IPS-15b (cell line): ENCODE results near the gene PARP16.

Experiments
- H3K27me3 ChIP-seq: one replicate; pipeline ENCODE4 v1.6.1; 2013; ENCODE audit warnings: low read length; ENCODE audit not compliant: control insufficient read depth, insufficient read depth
- H3K36me3 ChIP-seq: one replicate; pipeline ENCODE4 v1.6.1; 2013; ENCODE audit warnings: low read length; ENCODE audit not compliant: control insufficient read depth, insufficient read depth
- H3K4me1 ChIP-seq: one replicate; pipeline ENCODE4 v1.6.1; 2013; ENCODE audit warnings: mild to moderate bottlenecking, low read length; ENCODE audit not compliant: control insufficient read depth, insufficient read depth
- H3K4me3 ChIP-seq: one replicate; pipeline ENCODE4 v1.5.1; 2013; ENCODE audit warnings: low read depth, low read length
- H3K9ac ChIP-seq: one replicate; pipeline ENCODE4 v1.6.1; 2013; ENCODE audit warnings: low read depth, mild to moderate bottlenecking, low read length
- H3K9me3 ChIP-seq: one replicate; pipeline ENCODE4 v1.6.1; 2013; ENCODE audit warnings: mild to moderate bottlenecking, low read length; ENCODE audit not compliant: control insufficient read depth, insufficient read depth

Gene PARP16

DNA sequence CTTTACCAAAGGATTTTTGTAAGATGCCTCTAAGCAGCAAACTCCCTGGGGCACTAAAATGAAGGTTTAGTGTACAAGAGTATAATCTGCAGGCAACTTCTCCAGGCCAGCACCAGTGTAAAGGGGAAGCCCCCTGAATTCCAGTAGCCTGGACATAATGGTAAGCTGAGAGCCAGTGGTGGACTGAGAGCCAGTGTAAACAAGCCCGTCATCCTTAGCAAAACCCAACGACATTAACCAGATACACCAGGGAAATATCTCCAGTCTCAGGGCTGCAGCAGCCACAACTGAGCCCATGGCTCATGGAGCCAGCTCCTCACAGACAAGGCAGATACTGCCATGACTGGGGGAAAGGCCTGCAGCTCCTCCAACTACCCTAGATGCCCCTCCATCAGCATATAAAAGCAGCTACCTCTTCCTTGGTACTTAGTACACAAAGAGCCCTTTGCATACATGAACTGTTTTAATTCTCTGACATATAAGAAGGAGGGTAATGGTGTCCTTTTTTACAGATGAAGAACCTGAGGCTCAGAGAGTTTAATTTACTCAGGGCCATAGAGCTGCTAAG lies 21.7 kb downstream of the PARP16 start:
- Histone ChIP-seq H3K4me3 (no peak overlapping the region), H3K36me3 (peaks cover 5% of the 10 kb centered on the region)

DNA sequence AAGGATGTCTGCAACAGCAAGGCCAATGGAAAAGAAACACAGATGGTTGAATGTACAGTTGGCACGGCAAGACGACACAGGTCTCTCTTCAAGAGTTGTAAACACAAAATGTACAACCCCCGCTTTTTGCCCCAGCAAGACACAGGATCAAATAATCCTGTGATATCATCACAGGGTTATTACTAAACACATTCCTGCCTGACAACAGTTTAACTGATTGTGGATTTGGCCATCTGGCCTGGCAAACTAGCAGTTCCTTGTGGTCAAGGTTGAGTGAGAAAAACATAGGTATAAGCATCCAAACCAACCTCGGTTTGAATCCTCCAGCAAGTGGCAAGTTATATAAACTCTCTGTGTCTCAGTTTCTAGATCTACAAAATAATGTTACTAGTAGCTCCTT lies 23.4 kb downstream of the PARP16 start:
- peaks cover 8% of the 10 kb centered on the region for H3K4me1 ChIP-seq
- no peak overlapping the region for H3K4me3 ChIP-seq
- H3K9ac ChIP-seq: no peak overlapping the region
- no peaks in the 10 kb centered on the region for H3K9me3 ChIP-seq
- peaks cover 5% of the 10 kb centered on the region for H3K36me3 ChIP-seq
- no peaks in the 10 kb centered on the region for H3K27me3 ChIP-seq

More for the DNA sequence above, 21.7 kb downstream of the PARP16 start:
- Histone ChIP-seq H3K9ac (no peak overlapping the region), H3K9me3 (no peaks in the 10 kb centered on the region), H3K27me3 (no peaks in the 10 kb centered on the region), H3K4me1 (peaks cover 8% of the 10 kb centered on the region)

DNA sequence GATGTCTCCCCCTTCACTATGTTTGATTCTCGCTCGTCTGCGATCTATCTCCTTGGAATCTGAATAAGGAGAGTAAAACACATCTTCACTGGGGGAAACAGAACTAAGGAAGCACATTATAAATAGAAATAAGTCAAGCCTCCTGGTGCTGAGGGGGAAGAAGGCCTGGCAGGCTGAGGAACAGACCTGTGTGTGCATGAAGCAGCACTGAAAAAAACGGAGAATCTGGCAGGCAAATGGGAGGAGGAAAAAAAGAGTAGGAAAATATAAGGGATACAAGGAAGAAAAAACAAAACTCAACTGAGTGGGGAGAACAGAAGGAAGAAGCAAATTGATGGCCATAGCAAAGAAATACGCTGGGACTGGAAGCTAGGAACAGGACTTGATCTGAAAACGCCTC lies 25.7 kb downstream of the PARP16 start:
- Histone ChIP-seq H3K9ac (no peak overlapping the region), H3K27me3 (no peaks in the 10 kb centered on the region), H3K36me3 (peaks cover 5% of the 10 kb centered on the region), H3K4me3 (no peak overlapping the region), H3K9me3 (no peaks in the 10 kb centered on the region), H3K4me1 (peaks cover 8% of the 10 kb centered on the region)

DNA sequence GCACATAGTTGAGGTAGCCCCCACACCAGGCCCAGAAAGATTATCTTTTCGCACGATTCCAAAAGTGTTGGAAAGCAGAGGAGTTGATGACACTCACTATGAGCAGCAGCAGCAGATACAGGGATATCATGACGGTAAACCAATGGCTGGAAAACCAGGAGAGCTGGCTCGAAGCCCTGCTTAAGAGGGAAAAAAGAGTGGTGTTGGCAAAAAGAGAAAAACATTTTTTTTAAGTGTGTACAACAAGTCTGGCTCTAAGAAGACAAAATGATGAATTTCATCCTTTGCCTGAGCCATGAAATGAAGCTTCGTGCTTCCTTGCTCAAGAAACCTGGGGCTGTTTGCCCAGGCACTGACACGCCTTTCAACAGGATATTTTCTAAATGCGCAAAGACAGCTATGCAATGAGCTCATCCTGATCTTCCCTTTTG lies 27.3 kb downstream of the PARP16 start:
- H3K9ac ChIP-seq: no peak overlapping the region
- no peaks in the 10 kb centered on the region for H3K4me1 ChIP-seq
- H3K9me3 ChIP-seq: no peaks in the 10 kb centered on the region
- peaks cover 5% of the 10 kb centered on the region for H3K36me3 ChIP-seq
- H3K27me3 ChIP-seq: no peaks in the 10 kb centered on the region
- no peak overlapping the region for H3K4me3 ChIP-seq

DNA sequence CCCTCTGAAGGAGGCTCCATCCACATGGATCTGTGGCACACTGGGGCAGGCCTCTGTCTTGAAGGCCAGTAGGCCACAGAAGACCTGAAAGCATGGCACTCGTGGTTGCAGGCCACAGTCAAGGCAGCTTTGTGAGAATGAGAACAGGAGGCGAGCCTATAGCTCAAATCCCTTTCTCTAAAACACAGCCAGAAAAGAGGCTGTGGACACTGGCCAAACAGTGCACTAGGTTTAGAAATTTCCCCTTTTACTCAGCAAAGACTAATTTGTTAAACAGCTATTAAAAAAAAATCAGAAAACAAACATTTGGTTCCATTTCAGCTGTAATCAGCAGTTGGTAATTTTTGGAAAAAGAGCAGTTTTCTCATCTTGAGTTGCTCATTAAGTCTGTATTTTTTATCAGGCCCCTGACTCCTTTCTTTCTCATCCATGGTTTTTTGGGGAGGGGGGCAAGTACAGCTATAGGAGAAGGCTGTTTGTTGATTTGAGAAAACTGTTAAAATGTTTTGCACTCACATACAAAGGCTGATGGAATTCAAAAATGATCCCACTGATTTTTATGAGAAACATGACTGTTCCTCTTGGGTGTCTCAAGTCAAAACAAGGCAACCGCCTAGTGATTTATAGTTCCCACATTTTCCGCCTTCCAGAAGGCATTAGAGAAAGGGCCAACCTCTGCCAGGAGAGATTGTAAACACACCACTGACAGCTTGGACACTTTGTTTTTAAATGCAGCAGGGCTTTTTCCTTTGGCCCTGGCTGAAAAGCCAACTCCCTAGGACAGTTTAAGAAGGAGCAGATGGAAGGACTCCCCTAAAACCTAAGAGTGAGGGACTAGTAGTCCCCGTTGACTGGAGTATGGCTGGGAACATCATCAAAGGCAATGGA lies 28.1 kb downstream of the PARP16 start:
- Histone ChIP-seq H3K9ac (no peak overlapping the region), H3K4me1 (no peaks in the 10 kb centered on the region), H3K4me3 (no peak overlapping the region), H3K36me3 (peaks cover 5% of the 10 kb centered on the region), H3K27me3 (no peaks in the 10 kb centered on the region), H3K9me3 (no peaks in the 10 kb centered on the region)

DNA sequence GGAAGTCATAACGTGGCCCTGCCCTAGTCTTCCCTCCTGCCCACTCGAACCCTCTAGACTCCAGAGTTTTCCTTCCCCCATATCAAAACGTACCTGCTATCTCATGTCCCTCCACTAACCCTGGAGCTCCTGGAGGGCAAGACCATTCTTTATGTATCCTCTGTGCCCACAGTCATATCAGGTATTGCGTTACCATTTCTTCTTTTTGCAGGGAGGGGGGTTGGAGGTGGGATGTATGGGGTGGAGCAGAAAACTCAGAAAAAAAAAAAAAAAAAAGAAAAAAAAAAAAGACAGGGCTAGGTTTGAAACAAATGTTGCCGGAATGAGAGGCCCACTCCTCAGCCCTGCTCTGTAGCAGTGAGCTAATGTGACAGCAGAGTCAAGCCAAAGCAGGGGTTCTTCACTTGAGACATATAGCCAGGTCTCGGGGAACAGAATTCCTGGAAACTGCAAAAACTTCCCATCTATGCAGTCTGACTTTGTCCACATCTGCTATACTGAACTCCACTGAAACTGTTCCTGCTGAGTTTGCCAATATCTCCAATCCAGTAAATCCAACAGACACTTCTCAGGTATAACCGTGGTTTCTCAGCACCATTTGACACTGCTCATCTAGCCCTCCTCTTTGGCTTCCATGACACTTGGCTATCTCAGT lies 31.1 kb downstream of the PARP16 start:
- Histone ChIP-seq H3K9ac (no peak overlapping the region), H3K4me3 (no peak overlapping the region), H3K4me1 (peaks cover 3% of the 10 kb centered on the region), H3K36me3 (peaks cover 4% of the 10 kb centered on the region), H3K27me3 (no peaks in the 10 kb centered on the region), H3K9me3 (no peaks in the 10 kb centered on the region)

DNA sequence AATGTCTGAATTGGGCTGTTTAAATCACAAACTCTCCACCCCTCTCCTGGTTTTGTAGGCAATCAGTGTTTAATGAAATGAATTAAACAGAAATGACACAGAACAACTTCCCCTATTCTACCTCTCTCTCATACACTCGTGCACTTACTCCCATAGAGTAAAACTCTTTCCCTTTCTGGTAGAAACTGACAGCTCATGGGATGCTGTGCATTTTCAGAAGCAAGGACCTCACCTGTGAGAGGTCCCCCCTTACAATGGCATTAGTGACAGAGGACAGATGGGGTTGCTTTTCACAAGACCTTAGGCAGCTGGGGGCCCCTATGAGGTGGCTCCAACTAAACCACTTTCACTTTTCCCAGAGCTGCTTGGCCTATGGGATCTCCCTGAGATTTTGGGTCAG lies 31.9 kb downstream of the PARP16 start:
- H3K27me3 ChIP-seq: no peaks in the 10 kb centered on the region
- peaks cover 3% of the 10 kb centered on the region for H3K4me1 ChIP-seq
- H3K9ac ChIP-seq: no peak overlapping the region
- no peaks in the 10 kb centered on the region for H3K36me3 ChIP-seq
- H3K4me3 ChIP-seq: no peak overlapping the region
- no peaks in the 10 kb centered on the region for H3K9me3 ChIP-seq

DNA sequence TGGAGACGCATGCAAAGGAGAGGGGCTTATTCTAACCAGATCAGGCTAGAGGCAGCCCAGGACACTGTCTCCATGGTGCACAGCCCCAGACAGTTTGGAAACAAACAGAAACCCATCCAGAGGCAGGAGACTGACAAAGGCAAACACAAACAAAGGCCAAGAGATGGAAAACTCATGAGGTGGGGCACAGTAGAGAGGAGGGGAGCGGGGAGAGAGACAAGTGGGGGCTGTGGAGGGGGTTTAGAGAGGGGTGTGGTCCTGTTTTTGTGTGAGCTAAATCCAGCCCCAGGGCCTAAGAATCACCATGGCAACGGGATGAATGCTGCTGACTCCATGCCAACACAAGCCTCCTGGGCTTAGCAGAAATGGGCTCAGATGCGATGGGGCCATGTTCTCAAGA lies 32.3 kb downstream of the PARP16 start:
- H3K9me3 ChIP-seq: no peaks in the 10 kb centered on the region
- H3K27me3 ChIP-seq: no peaks in the 10 kb centered on the region
- no peaks in the 10 kb centered on the region for H3K36me3 ChIP-seq
- H3K4me1 ChIP-seq: peaks cover 3% of the 10 kb centered on the region
- no peak overlapping the region for H3K4me3 ChIP-seq
- no peak overlapping the region for H3K9ac ChIP-seq

DNA sequence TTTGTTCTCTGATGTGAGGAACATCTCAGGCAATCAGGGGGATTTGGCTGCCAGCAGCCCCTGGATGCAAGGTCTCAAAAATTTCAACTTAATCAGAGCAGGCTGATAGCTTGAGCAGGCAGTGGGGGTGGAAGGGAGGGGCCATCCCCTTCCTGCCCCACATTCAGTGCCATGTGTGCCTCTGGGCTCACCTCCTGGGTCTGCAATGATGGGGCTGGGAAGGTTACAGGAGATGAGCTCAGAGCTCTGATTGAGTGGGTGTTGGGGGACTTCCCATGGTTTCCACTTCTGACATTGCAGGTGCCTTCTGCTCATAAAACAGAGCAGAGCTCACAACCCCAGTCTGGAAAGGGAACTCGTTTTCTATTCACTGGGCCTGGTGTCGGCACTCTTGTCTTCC lies 37.0 kb downstream of the PARP16 start:
- H3K9me3 ChIP-seq: no peaks in the 10 kb centered on the region
- no peak overlapping the region for H3K4me3 ChIP-seq
- no peak overlapping the region for H3K9ac ChIP-seq

DNA sequence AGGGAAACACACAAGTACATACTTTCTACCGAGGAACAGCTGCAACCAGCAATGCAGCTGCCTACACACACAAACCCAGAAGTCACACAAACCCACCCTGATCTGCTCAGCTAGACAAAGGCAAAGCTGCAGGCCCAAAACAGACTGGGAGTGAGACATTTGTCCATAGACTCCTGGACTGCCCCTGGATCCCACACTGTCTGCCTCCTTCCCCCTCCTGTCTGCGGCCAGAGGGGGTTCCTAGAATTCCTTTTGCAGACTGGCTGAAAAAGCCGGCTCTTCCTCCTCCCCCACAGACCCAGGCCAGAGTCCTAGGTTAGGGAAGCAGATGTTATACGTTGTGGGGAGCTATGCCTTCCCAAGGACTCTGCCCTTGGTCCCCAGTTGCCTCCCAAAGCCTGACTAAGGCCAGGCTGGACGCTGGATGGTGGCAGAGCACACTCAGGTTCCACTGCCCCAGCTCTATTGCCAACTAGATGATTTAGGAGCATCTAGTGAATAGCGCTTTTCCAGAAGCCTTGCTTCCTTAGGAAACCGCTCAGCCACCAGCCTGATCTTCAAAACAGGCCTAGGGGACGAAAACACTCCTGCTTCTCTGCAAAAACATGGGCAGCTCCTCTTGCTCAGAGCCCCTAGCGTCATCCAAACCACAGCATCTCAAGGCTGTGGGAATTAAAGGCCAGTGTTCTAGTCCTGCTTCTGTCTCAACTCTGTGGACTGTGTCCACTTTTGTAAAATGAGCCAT lies 38.0 kb downstream of the PARP16 start:
- Histone ChIP-seq H3K4me3 (no peak overlapping the region), H3K4me1 (peaks cover 6% of the 10 kb centered on the region), H3K9ac (no peak overlapping the region), H3K36me3 (no peaks in the 10 kb centered on the region), H3K27me3 (no peaks in the 10 kb centered on the region), H3K9me3 (no peaks in the 10 kb centered on the region)

More for the DNA sequence above, 37.0 kb downstream of the PARP16 start:
- Histone ChIP-seq H3K4me1 (peaks cover 6% of the 10 kb centered on the region), H3K36me3 (no peaks in the 10 kb centered on the region), H3K27me3 (no peaks in the 10 kb centered on the region)

DNA sequence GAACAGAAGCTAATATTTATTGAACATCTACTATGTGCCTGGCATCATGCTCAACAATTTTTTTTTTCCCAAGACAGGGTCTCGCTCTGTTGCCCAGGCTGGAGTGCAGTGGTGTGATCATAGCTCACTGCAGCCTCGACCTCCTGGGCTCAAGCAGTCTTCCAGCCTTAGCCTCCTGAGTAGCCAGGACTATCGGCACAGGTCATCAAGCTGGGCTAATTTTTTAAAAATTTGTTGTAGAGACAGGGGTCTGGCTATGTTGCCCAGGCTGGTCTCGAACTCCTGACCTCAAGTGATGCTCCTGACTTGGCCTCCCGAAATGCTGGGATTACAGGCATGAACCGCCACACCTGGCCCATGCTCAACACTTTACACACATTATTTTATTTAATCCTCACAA lies 39.7 kb downstream of the PARP16 start:
- Histone ChIP-seq H3K9me3 (no peaks in the 10 kb centered on the region), H3K9ac (no peak overlapping the region), H3K36me3 (no peaks in the 10 kb centered on the region), H3K4me1 (peaks cover 3% of the 10 kb centered on the region), H3K4me3 (no peak overlapping the region), H3K27me3 (no peaks in the 10 kb centered on the region)
